ENCODE results near the gene MRPS34. TPM values are rescaled to one million over a fixed set of nuclear protein-coding genes. Genes with fewer than 3 reads are reported as not detected.

MRPS34 gene
- total RNA-seq: 107 and 111 TPM in 2 replicates

GRCh38 chr16:1772908-1773702, at the start of gene MRPS34:
TSS of gene MRPS34 (minus strand) at chr16:1773134. CDS start at chr16:1773119, 15 bp downstream.

GRCh38 chr16:1793578-1794220, 20.8 kb upstream of the MRPS34 start, which contains the start of gene IGFALS:
TSS of gene IGFALS (minus strand) at chr16:1793705. CDS start at chr16:1793652, 53 bp downstream.

DNA sequence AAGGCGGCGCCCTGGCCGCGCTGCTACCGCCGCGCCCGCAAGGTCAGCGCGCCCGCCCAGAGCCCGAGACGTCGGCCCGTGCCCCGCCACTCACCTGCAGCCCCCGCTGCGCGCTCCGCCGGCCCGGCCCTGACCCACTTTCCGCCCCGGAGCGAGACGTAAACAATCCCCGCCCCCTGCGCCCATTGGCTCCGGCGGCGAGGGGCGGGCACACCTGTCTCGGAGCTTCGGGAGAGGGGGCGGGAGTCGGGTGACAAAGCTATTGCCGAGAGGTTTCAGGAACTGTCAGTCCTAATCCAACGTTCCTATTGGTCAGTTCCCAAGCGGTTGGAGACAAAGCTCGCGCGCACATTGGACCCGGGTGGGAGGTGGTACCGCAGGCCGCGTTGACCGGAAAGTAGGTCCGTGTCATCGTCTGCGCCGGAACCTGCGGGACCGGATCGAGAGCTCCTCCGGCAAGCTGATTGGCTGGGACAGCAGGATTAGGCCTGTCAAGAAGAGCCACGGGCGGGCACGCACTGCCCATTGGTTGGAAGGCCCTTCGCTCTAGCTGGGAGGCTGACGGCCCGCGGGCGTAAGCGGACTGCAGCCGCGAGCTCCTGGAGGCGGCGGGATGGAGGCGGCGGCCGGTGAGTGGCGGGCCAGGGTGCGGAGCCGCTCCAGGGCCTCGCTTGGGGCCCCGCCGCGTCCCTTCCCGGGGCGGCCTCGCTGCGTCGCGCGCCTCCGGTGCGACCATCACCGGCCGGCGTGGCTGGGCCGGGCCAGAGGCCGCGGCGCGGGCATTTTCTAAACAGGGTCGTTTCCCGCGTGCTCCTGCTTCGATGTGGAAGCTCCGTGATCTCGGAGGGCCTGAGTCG, 9.7 kb upstream of the MRPS34 start, which contains the start of the genes NUBP2 and SPSB3:
TSS of gene NUBP2 (plus strand) at position 553 of the 857 bp plus-strand sequence. CDS start at position 614, 61 bp downstream.
TSS of gene SPSB3 (minus strand) at position 164 of the 857 bp plus-strand sequence. CDS start 1,088 bp downstream, outside the sequence.

GRCh38 chr16:1772362-1772907, 499 bp downstream of the MRPS34 start, which contains the start of gene EME2:
TSS of gene EME2 (plus strand) at chr16:1772810. CDS start at chr16:1773228, 418 bp downstream.

DNA sequence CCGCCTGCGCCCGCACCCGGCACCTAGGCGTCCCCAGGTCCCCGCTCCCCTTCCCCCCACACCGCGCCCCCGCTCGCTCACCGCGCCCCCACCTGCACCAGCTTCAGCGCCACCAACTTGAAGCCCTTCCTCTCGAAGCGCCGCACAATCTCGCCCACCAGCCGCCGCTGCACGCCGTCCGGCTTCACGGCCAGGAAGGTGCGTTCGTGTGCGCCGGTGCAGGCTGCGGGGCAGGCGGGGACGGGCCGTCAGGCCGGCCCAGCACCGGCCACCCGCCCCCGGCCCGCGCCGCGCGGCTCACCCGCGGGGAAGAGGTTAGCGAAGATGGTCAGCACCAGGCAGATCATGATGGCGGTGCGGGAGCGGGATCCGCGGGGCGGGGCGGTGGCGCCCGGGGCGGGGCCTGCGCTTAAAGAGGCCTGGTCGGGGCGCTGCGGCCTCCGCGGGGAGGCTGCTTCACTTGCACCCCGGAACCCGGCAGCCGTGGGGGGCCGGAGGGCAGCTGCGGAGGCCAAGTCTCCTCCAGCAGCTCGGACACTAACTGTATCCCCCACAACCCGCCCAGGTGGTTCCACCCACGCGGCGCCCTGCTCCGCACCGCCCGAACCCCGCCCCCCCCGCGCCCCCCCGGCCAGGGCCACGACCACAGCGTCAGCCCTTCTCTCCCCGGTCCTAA, 1.6 kb downstream of the MRPS34 start, which contains the start of gene NME3:
TSS of gene NME3 (minus strand) at position 356 of the 676 bp plus-strand sequence. CDS start at position 347, 9 bp downstream.

Other genes starting within 250 kb of the MRPS34 start
- gene TMEM204, start 239.5 kb downstream of the MRPS34 start, total RNA-seq: 19.4 and 26.6 TPM in 2 replicates
- gene IFT140, start 161.1 kb downstream of the MRPS34 start, total RNA-seq: 17.3 and 26.7 TPM in 2 replicates
- gene CRAMP1, start 160.8 kb downstream of the MRPS34 start, total RNA-seq: 8.2 and 9.1 TPM in 2 replicates
- gene JPT2, start 94.9 kb downstream of the MRPS34 start, total RNA-seq: 42.3 and 45.2 TPM in 2 replicates
- gene MAPK8IP3, start 66.9 kb downstream of the MRPS34 start, total RNA-seq: 26.4 and 46.4 TPM in 2 replicates
- gene NME3, start 1.6 kb downstream of the MRPS34 start, total RNA-seq: 32.7 and 53.0 TPM in 2 replicates
- gene EME2, start 324 bp downstream of the MRPS34 start, total RNA-seq: 4.7 and 11.7 TPM in 2 replicates
- 38.5 and 53.4 TPM in 2 replicates for gene SPSB3, start 9.4 kb upstream of the MRPS34 start, total RNA-seq
- 73.8 and 74.3 TPM in 2 replicates for gene NUBP2, start 9.8 kb upstream of the MRPS34 start, total RNA-seq
- not detected in 2 replicates for gene IGFALS, start 20.6 kb upstream of the MRPS34 start, total RNA-seq
- gene HAGH, start 53.7 kb upstream of the MRPS34 start, total RNA-seq: 74.0 and 91.0 TPM in 2 replicates
- 132 and 143 TPM in 2 replicates for gene FAHD1, start 54.1 kb upstream of the MRPS34 start, total RNA-seq
- gene MEIOB, start 99.0 kb upstream of the MRPS34 start, total RNA-seq: under 0.01 TPM in 1 of 2 replicates, not detected in the other
- not detected in 2 replicates for gene HS3ST6, start 145.3 kb upstream of the MRPS34 start, total RNA-seq
- gene MSRB1, start 170.1 kb upstream of the MRPS34 start, total RNA-seq: 5.8 and 8.2 TPM in 2 replicates
- not detected in 2 replicates for gene RPL3L, start 181.6 kb upstream of the MRPS34 start, total RNA-seq
- 149 and 206 TPM in 2 replicates for gene NDUFB10, start 186.4 kb upstream of the MRPS34 start, total RNA-seq
- 3,397 and 3,624 TPM in 2 replicates for gene RPS2, start 191.7 kb upstream of the MRPS34 start, total RNA-seq
- gene RNF151, start 193.7 kb upstream of the MRPS34 start, total RNA-seq: not detected in 2 replicates
- gene TBL3, start 198.9 kb upstream of the MRPS34 start, total RNA-seq: 45.6 and 49.4 TPM in 2 replicates
- not detected in 2 replicates for gene NOXO1, start 208.3 kb upstream of the MRPS34 start, total RNA-seq
- gene GFER, start 211.1 kb upstream of the MRPS34 start, total RNA-seq: 12.8 and 14.6 TPM in 2 replicates
- 2.0 and 2.9 TPM in 2 replicates for gene SYNGR3, start 216.8 kb upstream of the MRPS34 start, total RNA-seq
- gene ZNF598, start 236.7 kb upstream of the MRPS34 start, total RNA-seq: 17.7 and 23.6 TPM in 2 replicates
- gene NPW, start 246.7 kb upstream of the MRPS34 start, total RNA-seq: 0.18 and 0.38 TPM in 2 replicates